ENCODE data around the gene PYGB.

PYGB gene

DNA sequence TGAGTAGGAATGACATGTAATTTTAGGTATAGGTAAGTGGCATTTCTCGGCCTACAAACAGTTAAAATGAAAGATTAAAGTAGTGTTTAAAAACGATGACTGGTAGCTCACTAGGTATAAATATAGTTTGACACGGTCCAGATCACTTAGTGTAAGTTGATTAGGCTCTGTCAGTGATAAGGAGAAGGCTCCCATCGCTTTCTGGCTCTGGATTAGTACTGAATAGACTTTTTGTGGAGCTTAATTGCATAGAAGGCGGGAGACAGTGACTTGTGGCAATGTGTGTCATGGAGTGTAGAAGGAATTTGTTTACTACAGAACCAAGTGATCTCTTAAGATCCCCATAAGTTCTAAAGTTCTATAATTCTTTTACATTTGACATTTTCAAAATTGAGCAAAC lies 6.7 kb downstream of the PYGB start:
- TF ChIP-seq CTCF (IDR thresholded peaks at IDR 0.05; ENCODE audit: low read depth, low read length), result no peak
- no peak for DNase-seq (ENCODE audit: extremely low read depth, low read depth)

- DNase-seq (ENCODE audit: extremely low read depth, low read depth), result no peak
- no peak for TF ChIP-seq CTCF (IDR thresholded peaks at IDR 0.05; ENCODE audit: low read depth, low read length)
Observed at GRCh38 chr20:25254986-25255680, 7.2 kb downstream of the PYGB start.

DNA sequence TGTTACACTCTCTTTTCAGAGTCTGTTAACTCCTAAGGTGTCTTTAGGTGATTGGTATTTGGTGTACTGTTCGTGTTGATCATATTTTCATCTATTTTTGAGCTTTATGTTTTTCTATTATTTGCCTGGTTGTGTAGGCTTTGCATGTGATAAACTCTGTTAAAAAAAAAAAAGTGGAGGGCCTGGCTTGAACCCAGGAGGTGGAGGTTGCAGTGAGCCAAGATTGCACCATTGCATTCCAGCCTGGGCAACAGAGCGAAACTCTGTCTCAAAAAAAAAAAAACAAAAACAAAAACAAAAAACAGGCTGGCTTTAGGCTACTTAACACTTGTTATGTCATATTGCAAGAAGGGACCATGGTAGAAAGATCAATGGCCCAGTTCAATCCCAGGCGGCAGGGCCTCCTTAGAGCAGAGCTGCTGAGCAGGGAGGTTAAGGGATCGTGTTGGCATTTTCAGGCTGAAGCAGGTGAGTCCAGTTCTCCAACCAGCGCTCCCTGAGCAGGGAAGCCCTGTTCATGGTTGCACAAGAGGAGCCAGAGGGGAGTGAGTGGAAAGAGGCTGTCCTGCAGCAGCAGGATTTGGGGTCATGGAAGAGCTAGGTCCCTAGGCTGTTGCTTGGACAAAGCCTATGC lies 8.5 kb downstream of the PYGB start:
- TF ChIP-seq CTCF (IDR thresholded peaks at IDR 0.05; ENCODE audit: low read depth, low read length), result no peak
- no peak for DNase-seq (ENCODE audit: extremely low read depth, low read depth)

DNA sequence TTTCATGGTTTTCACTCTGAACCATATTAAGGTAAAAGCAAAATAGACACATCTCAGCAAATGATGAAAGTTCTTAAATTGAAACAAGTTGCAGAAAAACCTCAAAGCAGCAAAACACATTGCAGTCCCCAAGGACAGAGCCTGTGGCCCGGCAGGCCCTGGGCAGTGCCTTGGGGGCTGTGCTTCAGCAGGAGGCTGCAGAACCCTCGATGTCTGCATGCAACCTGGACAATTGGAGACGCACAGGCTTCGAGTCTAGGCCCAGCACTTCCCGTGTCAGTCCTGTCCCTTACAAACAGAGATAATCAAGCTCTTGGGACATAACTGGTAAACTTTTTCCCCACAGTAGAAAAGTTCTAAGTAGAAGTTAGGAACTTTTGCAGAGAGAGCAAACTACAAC lies 9.2 kb downstream of the PYGB start:
- no peak for TF ChIP-seq CTCF (IDR thresholded peaks at IDR 0.05; ENCODE audit: low read depth, low read length)
- DNase-seq (ENCODE audit: extremely low read depth, low read depth), result no peak

GRCh38 chr20:25257756-25258475 lies 10.0 kb downstream of the PYGB start:
- TF ChIP-seq CTCF (IDR thresholded peaks at IDR 0.05; ENCODE audit: low read depth, low read length), result no peak
- no peak for DNase-seq (ENCODE audit: extremely low read depth, low read depth)

GRCh38 chr20:25258476-25258805 lies 10.6 kb downstream of the PYGB start:
- no peak for TF ChIP-seq CTCF (IDR thresholded peaks at IDR 0.05; ENCODE audit: low read depth, low read length)
- no peak for DNase-seq (ENCODE audit: extremely low read depth, low read depth)

GRCh38 chr20:25258828-25259227 lies 10.9 kb downstream of the PYGB start:
- TF ChIP-seq CTCF (IDR thresholded peaks at IDR 0.05; ENCODE audit: low read depth, low read length), result no peak
- no peak for DNase-seq (ENCODE audit: extremely low read depth, low read depth)

All from AG09319 (cell line).